Measurements from ENCODE around the gene EPB41L4B. TPM values are rescaled to one million over a fixed set of nuclear protein-coding genes. Genes with fewer than 3 reads are reported as not detected.

Gene EPB41L4B
- polyA plus RNA-seq, 1 donor from 2014 or later: 4.1 TPM

GRCh38 chr9:109166171-109166770 is 154.6 kb downstream of the EPB41L4B start:
- no peak overlapping the region for H2AFZ ChIP-seq (ENCODE audit: low read depth, low read length)

GRCh38 chr9:109164042-109164441 is 156.8 kb downstream of the EPB41L4B start:
- H3K9me2 ChIP-seq (ENCODE audit: insufficient read depth, low read length): no peaks in the 10 kb centered on the region
- no peak for TF ChIP-seq TAF1 (IDR thresholded peaks at IDR 0.05; ENCODE audit: low read depth)
- TF ChIP-seq RAD21 (conservative IDR thresholded peaks at IDR 0.05): no peak
- no peak for TF ChIP-seq MXI1 (conservative IDR thresholded peaks at IDR 0.05; ENCODE audit: poor library complexity, severe bottlenecking)
- no peak for TF ChIP-seq EZH2 (IDR thresholded peaks at IDR 0.05; ENCODE audit: borderline replicate concordance, insufficient read depth, low read length, poor library complexity, severe bottlenecking)
- TF ChIP-seq POLR2AphosphoS5 (IDR thresholded peaks at IDR 0.05): no peak
- TF ChIP-seq REST (IDR thresholded peaks at IDR 0.05; ENCODE audit: borderline replicate concordance): no peak

More at GRCh38 chr9:109166171-109166770, 154.6 kb downstream of the EPB41L4B start:
- no peak for TF ChIP-seq SMC3 (conservative IDR thresholded peaks at IDR 0.05; ENCODE audit: poor library complexity)
- no peak for TF ChIP-seq RAD21 (conservative IDR thresholded peaks at IDR 0.05)
- TF ChIP-seq REST (IDR thresholded peaks at IDR 0.05; ENCODE audit: borderline replicate concordance): no peak
- no peak for TF ChIP-seq CTCF (IDR thresholded peaks at IDR 0.05; ENCODE audit: poor library complexity, severe bottlenecking)
- TF ChIP-seq POLR2AphosphoS5 (IDR thresholded peaks at IDR 0.05): no peak
- no peak for TF ChIP-seq EP300 (conservative IDR thresholded peaks at IDR 0.05; ENCODE audit: poor library complexity, severe bottlenecking)
- TF ChIP-seq MXI1 (conservative IDR thresholded peaks at IDR 0.05; ENCODE audit: poor library complexity, severe bottlenecking): no peak
- TF ChIP-seq TAF1 (IDR thresholded peaks at IDR 0.05; ENCODE audit: low read depth): no peak
- TF ChIP-seq EZH2 (IDR thresholded peaks at IDR 0.05; ENCODE audit: borderline replicate concordance, insufficient read depth, low read length, poor library complexity, severe bottlenecking): no peak
- Histone ChIP-seq H3K27ac (ENCODE audit: low read length) (no peak overlapping the region), H3K27me3 (ENCODE audit: insufficient read depth, low read depth, low read length) (peaks cover 19% of the 10 kb centered on the region), H3K4me3 (ENCODE audit: low read length) (peak overlapping the region; percentile 66), H3K9ac (ENCODE audit: low read length) (peak overlapping the region; percentile 63), H3K9me2 (ENCODE audit: insufficient read depth, low read length) (no peaks in the 10 kb centered on the region), H4K20me1 (ENCODE audit: insufficient read depth) (no peaks in the 10 kb centered on the region), H3K4me2 (ENCODE audit: low read length) (peak overlapping the region; percentile 59), H3K79me2 (replicated peaks; ENCODE audit: insufficient read depth, low read length) (no peaks in the 10 kb centered on the region), H3F3A (ENCODE audit: insufficient read depth, low read length, poor library complexity, severe bottlenecking) (no peaks in the 10 kb centered on the region), H3K36me3 (ENCODE audit: insufficient read depth, low read length) (no peaks in the 10 kb centered on the region), H3K9me3 (ENCODE audit: low read length) (no peaks in the 10 kb centered on the region)

More at GRCh38 chr9:109164042-109164441, 156.8 kb downstream of the EPB41L4B start:
- Histone ChIP-seq H3K9me3 (ENCODE audit: low read length) (no peaks in the 10 kb centered on the region), H3K4me3 (ENCODE audit: low read length) (no peak overlapping the region), H3K27ac (ENCODE audit: low read length) (no peak overlapping the region), H3K4me2 (ENCODE audit: low read length) (no peak overlapping the region), H3K79me2 (replicated peaks; ENCODE audit: insufficient read depth, low read length) (no peaks in the 10 kb centered on the region), H3F3A (ENCODE audit: insufficient read depth, low read length, poor library complexity, severe bottlenecking) (no peaks in the 10 kb centered on the region), H2AFZ (ENCODE audit: low read depth, low read length) (no peak overlapping the region), H4K20me1 (ENCODE audit: insufficient read depth) (no peaks in the 10 kb centered on the region), H3K27me3 (ENCODE audit: insufficient read depth, low read depth, low read length) (peaks cover 19% of the 10 kb centered on the region), H3K9ac (ENCODE audit: low read length) (no peak overlapping the region), H3K36me3 (ENCODE audit: insufficient read depth, low read length) (no peaks in the 10 kb centered on the region)

Measured in neural cell (in vitro differentiated cells).